ENCODE measurements around the gene LOC128125822.

The LOC128125822 gene

GRCh38 chr6:63558278-63558677, 14.0 kb upstream of the LOC128125822 start:
- Histone ChIP-seq H3K36me3 (ENCODE audit: control insufficient read depth, insufficient read depth, low read length) (no peaks in the 10 kb centered on the region), H3K27me3 (ENCODE audit: control insufficient read depth, insufficient read depth, low read length) (no peaks in the 10 kb centered on the region), H3K9me3 (ENCODE audit: control insufficient read depth, insufficient read depth, low read length) (no peaks in the 10 kb centered on the region), H3K9ac (ENCODE audit: low read depth, low read length) (no peak overlapping the region), H3K4me3 (ENCODE audit: low read depth, low read length) (no peak overlapping the region), H3K4me1 (ENCODE audit: control insufficient read depth, insufficient read depth, low read length) (no peaks in the 10 kb centered on the region)

- peaks cover under 1% of the 10 kb centered on the region for H3K4me1 ChIP-seq (ENCODE audit: control insufficient read depth, insufficient read depth, low read length)
Measured at GRCh38 chr6:63560801-63561287, 11.4 kb upstream of the LOC128125822 start.

GRCh38 chr6:63561288-63561687, 11.0 kb upstream of the LOC128125822 start:
- Histone ChIP-seq H3K9ac (ENCODE audit: low read depth, low read length) (no peak overlapping the region), H3K4me3 (ENCODE audit: low read depth, low read length) (no peak overlapping the region), H3K4me1 (ENCODE audit: control insufficient read depth, insufficient read depth, low read length) (peaks cover 3% of the 10 kb centered on the region), H3K27me3 (ENCODE audit: control insufficient read depth, insufficient read depth, low read length) (no peaks in the 10 kb centered on the region), H3K36me3 (ENCODE audit: control insufficient read depth, insufficient read depth, low read length) (no peaks in the 10 kb centered on the region), H3K9me3 (ENCODE audit: control insufficient read depth, insufficient read depth, low read length) (no peaks in the 10 kb centered on the region)

More at GRCh38 chr6:63560801-63561287, 11.4 kb upstream of the LOC128125822 start:
- no peaks in the 10 kb centered on the region for H3K9me3 ChIP-seq (ENCODE audit: control insufficient read depth, insufficient read depth, low read length)
- no peak overlapping the region for H3K4me3 ChIP-seq (ENCODE audit: low read depth, low read length)
- no peaks in the 10 kb centered on the region for H3K36me3 ChIP-seq (ENCODE audit: control insufficient read depth, insufficient read depth, low read length)
- H3K9ac ChIP-seq (ENCODE audit: low read depth, low read length), result no peak overlapping the region
- H3K27me3 ChIP-seq (ENCODE audit: control insufficient read depth, insufficient read depth, low read length), result no peaks in the 10 kb centered on the region

- H3K36me3 ChIP-seq (ENCODE audit: control insufficient read depth, insufficient read depth, low read length), result no peaks in the 10 kb centered on the region
- no peak overlapping the region for H3K9ac ChIP-seq (ENCODE audit: low read depth, low read length)
- no peaks in the 10 kb centered on the region for H3K27me3 ChIP-seq (ENCODE audit: control insufficient read depth, insufficient read depth, low read length)
- H3K4me1 ChIP-seq (ENCODE audit: control insufficient read depth, insufficient read depth, low read length), result peaks cover 3% of the 10 kb centered on the region
- H3K9me3 ChIP-seq (ENCODE audit: control insufficient read depth, insufficient read depth, low read length), result no peaks in the 10 kb centered on the region
- H3K4me3 ChIP-seq (ENCODE audit: low read depth, low read length), result no peak overlapping the region
Measured at GRCh38 chr6:63563235-63563634, 9.0 kb upstream of the LOC128125822 start.

- Histone ChIP-seq H3K4me1 (ENCODE audit: control insufficient read depth, insufficient read depth, low read length) (peaks cover 3% of the 10 kb centered on the region), H3K27me3 (ENCODE audit: control insufficient read depth, insufficient read depth, low read length) (no peaks in the 10 kb centered on the region), H3K36me3 (ENCODE audit: control insufficient read depth, insufficient read depth, low read length) (no peaks in the 10 kb centered on the region), H3K9me3 (ENCODE audit: control insufficient read depth, insufficient read depth, low read length) (no peaks in the 10 kb centered on the region), H3K4me3 (ENCODE audit: low read depth, low read length) (no peak overlapping the region), H3K9ac (ENCODE audit: low read depth, low read length) (no peak overlapping the region)
Measured at GRCh38 chr6:63565058-63565726, 7.1 kb upstream of the LOC128125822 start.

GRCh38 chr6:63565727-63566596, 6.3 kb upstream of the LOC128125822 start:
- H3K36me3 ChIP-seq (ENCODE audit: control insufficient read depth, insufficient read depth, low read length), result no peaks in the 10 kb centered on the region
- no peak overlapping the region for H3K4me3 ChIP-seq (ENCODE audit: low read depth, low read length)
- no peaks in the 10 kb centered on the region for H3K9me3 ChIP-seq (ENCODE audit: control insufficient read depth, insufficient read depth, low read length)
- H3K27me3 ChIP-seq (ENCODE audit: control insufficient read depth, insufficient read depth, low read length), result no peaks in the 10 kb centered on the region
- peaks cover 3% of the 10 kb centered on the region for H3K4me1 ChIP-seq (ENCODE audit: control insufficient read depth, insufficient read depth, low read length)
- no peak overlapping the region for H3K9ac ChIP-seq (ENCODE audit: low read depth, low read length)

- no peaks in the 10 kb centered on the region for H3K9me3 ChIP-seq (ENCODE audit: control insufficient read depth, insufficient read depth, low read length)
- H3K4me3 ChIP-seq (ENCODE audit: low read depth, low read length), result no peak overlapping the region
- H3K27me3 ChIP-seq (ENCODE audit: control insufficient read depth, insufficient read depth, low read length), result no peaks in the 10 kb centered on the region
- H3K4me1 ChIP-seq (ENCODE audit: control insufficient read depth, insufficient read depth, low read length), result peaks cover 3% of the 10 kb centered on the region
- no peaks in the 10 kb centered on the region for H3K36me3 ChIP-seq (ENCODE audit: control insufficient read depth, insufficient read depth, low read length)
- no peak overlapping the region for H3K9ac ChIP-seq (ENCODE audit: low read depth, low read length)
Measured at GRCh38 chr6:63567966-63568365, 4.3 kb upstream of the LOC128125822 start.

GRCh38 chr6:63571361-63572043, 778 bp upstream of the LOC128125822 start:
- no peaks in the 10 kb centered on the region for H3K27me3 ChIP-seq (ENCODE audit: control insufficient read depth, insufficient read depth, low read length)
- peaks cover 6% of the 10 kb centered on the region for H3K4me1 ChIP-seq (ENCODE audit: control insufficient read depth, insufficient read depth, low read length)
- H3K36me3 ChIP-seq (ENCODE audit: control insufficient read depth, insufficient read depth, low read length), result peaks cover 4% of the 10 kb centered on the region
- H3K9me3 ChIP-seq (ENCODE audit: control insufficient read depth, insufficient read depth, low read length), result no peaks in the 10 kb centered on the region
- H3K9ac ChIP-seq (ENCODE audit: low read depth, low read length), result peak overlapping the region; percentile 81
- H3K4me3 ChIP-seq (ENCODE audit: low read depth, low read length), result peak overlapping the region; percentile 75

GRCh38 chr6:63572747-63573075, 431 bp downstream of the LOC128125822 start:
- H3K9me3 ChIP-seq (ENCODE audit: control insufficient read depth, insufficient read depth, low read length), result no peaks in the 10 kb centered on the region
- H3K4me3 ChIP-seq (ENCODE audit: low read depth, low read length), result peak overlapping the region; percentile 89
- H3K27me3 ChIP-seq (ENCODE audit: control insufficient read depth, insufficient read depth, low read length), result no peaks in the 10 kb centered on the region
- H3K36me3 ChIP-seq (ENCODE audit: control insufficient read depth, insufficient read depth, low read length), result peaks cover 10% of the 10 kb centered on the region
- peak overlapping the region; percentile 84 for H3K9ac ChIP-seq (ENCODE audit: low read depth, low read length)
- peaks cover 6% of the 10 kb centered on the region for H3K4me1 ChIP-seq (ENCODE audit: control insufficient read depth, insufficient read depth, low read length)

- Histone ChIP-seq H3K27me3 (ENCODE audit: control insufficient read depth, insufficient read depth, low read length) (no peaks in the 10 kb centered on the region), H3K4me1 (ENCODE audit: control insufficient read depth, insufficient read depth, low read length) (peaks cover 6% of the 10 kb centered on the region), H3K9ac (ENCODE audit: low read depth, low read length) (peak overlapping the region; percentile 87), H3K36me3 (ENCODE audit: control insufficient read depth, insufficient read depth, low read length) (peaks cover 10% of the 10 kb centered on the region), H3K9me3 (ENCODE audit: control insufficient read depth, insufficient read depth, low read length) (no peaks in the 10 kb centered on the region), H3K4me3 (ENCODE audit: low read depth, low read length) (peak overlapping the region; percentile 89)
Measured at GRCh38 chr6:63573076-63573898, 1.0 kb downstream of the LOC128125822 start.

All from iPS-15b (cell line).